H9 (cell line): Measurements from ENCODE around the gene TMEM132C. TPM values are rescaled to one million over a fixed set of nuclear protein-coding genes. Genes with fewer than 3 reads are reported as not detected.

ENCODE experiments used
- DNase-seq: peaks from one replicate; pipeline ENCODE4 v3.0.0-alpha.2; 2017
- H2AFZ ChIP-seq: one replicate; pipeline ENCODE4 v1.6.1; 2013; ENCODE audit warnings: mild to moderate bottlenecking, low read length, control low read depth, moderate library complexity
- H2AK5ac ChIP-seq: 2 replicates; pipeline ENCODE4 v1.6.1; 2013; ENCODE audit warnings: low read length, control low read depth, mixed read lengths; ENCODE audit not compliant: insufficient read length
- H2BK120ac ChIP-seq: one replicate; pipeline ENCODE4 v1.6.1; 2013; ENCODE audit warnings: low read depth, mild to moderate bottlenecking, low read length, control low read depth, inconsistent platforms; ENCODE audit not compliant: poor library complexity, severe bottlenecking
- H2BK12ac ChIP-seq: 2 replicates; pipeline ENCODE4 v1.6.1; 2013; ENCODE audit warnings: low read length, control low read depth, mixed read lengths, low read depth; ENCODE audit not compliant: insufficient read length
- H2BK15ac ChIP-seq: 2 replicates; pipeline ENCODE4 v1.6.1; 2013; ENCODE audit warnings: low read depth, low read length, control low read depth
- H2BK20ac ChIP-seq: one replicate; pipeline ENCODE4 v1.6.1; 2013; ENCODE audit warnings: low read depth, mild to moderate bottlenecking, low read length, control low read depth, inconsistent platforms; ENCODE audit not compliant: poor library complexity, severe bottlenecking
- H2BK5ac ChIP-seq: 2 replicates; pipeline ENCODE4 v1.6.1; 2013; ENCODE audit warnings: low read length, control low read depth, mixed read lengths; ENCODE audit not compliant: insufficient read length
- H3K14ac ChIP-seq: 2 replicates; pipeline ENCODE4 v1.6.1; 2013; ENCODE audit warnings: low read length, control low read depth; ENCODE audit not compliant: insufficient read depth
- H3K18ac ChIP-seq: 2 replicates; pipeline ENCODE4 v1.6.1; 2013; ENCODE audit warnings: low read depth, mild to moderate bottlenecking, mixed read lengths, low read length, control low read depth; ENCODE audit not compliant: insufficient read length
- H3K23ac ChIP-seq: 2 replicates; pipeline ENCODE4 v1.6.1; 2013; ENCODE audit warnings: low read length, control low read depth, mixed read lengths, low read depth; ENCODE audit not compliant: insufficient read length
- H3K23me2 ChIP-seq: 2 replicates; pipeline ENCODE4 v1.6.1; 2013; ENCODE audit warnings: low read depth, mild to moderate bottlenecking, mixed read lengths, low read length, control low read depth; ENCODE audit not compliant: insufficient read length, poor library complexity, severe bottlenecking
- H3K27ac ChIP-seq: 2 replicates; pipeline ENCODE4 v1.5.1; 2013; ENCODE audit warnings: low read length, control low read depth, mixed read lengths, low read depth; ENCODE audit not compliant: insufficient read length
- H3K27me3 ChIP-seq: 2 replicates; pipeline ENCODE4 v1.6.1; 2013; ENCODE audit warnings: low read length, control low read depth, inconsistent platforms; ENCODE audit not compliant: insufficient read depth
- H3K4ac ChIP-seq: 2 replicates; pipeline ENCODE4 v1.6.1; 2013; ENCODE audit warnings: low read depth, mild to moderate bottlenecking, control low read depth, inconsistent platforms, low read length, moderate library complexity
- H3K4me1 ChIP-seq: 2 replicates; pipeline ENCODE4 v1.6.1; 2013; ENCODE audit warnings: low read length, control low read depth, inconsistent platforms; ENCODE audit not compliant: insufficient read depth
- H3K4me2 ChIP-seq: 2 replicates; pipeline ENCODE4 v1.6.1; 2013; ENCODE audit warnings: low read length, control low read depth, mixed read lengths; ENCODE audit not compliant: insufficient read length, insufficient read depth
- H3K56ac ChIP-seq: 2 replicates; pipeline ENCODE4 v1.6.1; 2013; ENCODE audit warnings: low read depth, mild to moderate bottlenecking, mixed read lengths, low read length, control low read depth; ENCODE audit not compliant: insufficient read length
- H3K79me1 ChIP-seq: 2 replicates; pipeline ENCODE4 v1.6.1; 2013; ENCODE audit warnings: low read depth, mild to moderate bottlenecking, moderate library complexity, low read length, control low read depth, inconsistent platforms; ENCODE audit not compliant: insufficient read depth, poor library complexity, severe bottlenecking
- H3K79me2 ChIP-seq: 2 replicates; pipeline ENCODE4 v1.6.1; 2013; ENCODE audit warnings: low read length, control low read depth, inconsistent platforms; ENCODE audit not compliant: insufficient read depth
- H3K9ac ChIP-seq: 2 replicates; pipeline ENCODE4 v1.6.1; 2013; ENCODE audit warnings: low read length, control low read depth, mixed read lengths; ENCODE audit not compliant: insufficient read length; ENCODE audit errors: extremely low read depth
- H3K9me3 ChIP-seq: one replicate; pipeline ENCODE4 v1.6.1; 2013; ENCODE audit warnings: low read depth, low read length, inconsistent platforms; ENCODE audit not compliant: control insufficient read depth
- H3T11ph ChIP-seq: one replicate; pipeline ENCODE4 v1.6.1; 2013; ENCODE audit warnings: mild to moderate bottlenecking, low read length, control low read depth, inconsistent platforms
- H4K20me1 ChIP-seq: one replicate; pipeline ENCODE4 v1.6.1; 2013; ENCODE audit not compliant: control insufficient read depth, insufficient read length, insufficient read depth
- H4K5ac ChIP-seq: 2 replicates; pipeline ENCODE4 v1.6.1; 2013; ENCODE audit warnings: low read depth, mild to moderate bottlenecking, mixed read lengths, low read length, control low read depth; ENCODE audit not compliant: insufficient read length
- H4K8ac ChIP-seq: replicated peaks from 2 replicates; pipeline ENCODE4 v1.6.1; 2013; ENCODE audit warnings: low read length, control low read depth, mixed read lengths, low read depth; ENCODE audit not compliant: insufficient read length
- H4K91ac ChIP-seq: 2 replicates; pipeline ENCODE4 v1.6.1; 2013; ENCODE audit warnings: low read depth, mild to moderate bottlenecking, moderate library complexity, mixed read lengths, low read length, control low read depth; ENCODE audit not compliant: insufficient read length
- H3K27ac Mint-ChIP-seq, 3 experiments: 2 replicates in 2 of 3; 3 replicates in 1 of 3; pipeline ENCODE4 v1.8.0; 2020 to 2021; ENCODE audit warnings: mixed read lengths in 3 of 3, mild to moderate bottlenecking in 1 of 3, moderate library complexity in 1 of 3
- H3K27me3 Mint-ChIP-seq: 2 replicates; pipeline ENCODE4 v1.8.0; 2021; ENCODE audit warnings: low read depth, mild to moderate bottlenecking, moderate library complexity, mixed read lengths
- H3K36me3 Mint-ChIP-seq, 3 experiments: 2 replicates in 2 of 3; 3 replicates in 1 of 3; pipeline ENCODE4 v1.8.0; 2020 to 2021; ENCODE audit warnings: low read depth in 3 of 3, mixed read lengths in 3 of 3; ENCODE audit not compliant: insufficient read depth in 1 of 3
- H3K4me1 Mint-ChIP-seq, 2 experiments: 2 replicates each; pipeline ENCODE4 v1.8.0; 2020; ENCODE audit warnings: mixed read lengths in 2 of 2
- H3K4me3 Mint-ChIP-seq, 2 experiments: 2 replicates in 1 of 2; 3 replicates in 1 of 2; pipeline ENCODE4 v1.8.0; 2020 to 2021; ENCODE audit warnings: mild to moderate bottlenecking in 2 of 2, mixed read lengths in 2 of 2, moderate library complexity in 1 of 2
- H3K9me3 Mint-ChIP-seq, 2 experiments: 2 replicates in 1 of 2; 3 replicates in 1 of 2; pipeline ENCODE4 v1.8.0; 2020; ENCODE audit warnings: mild to moderate bottlenecking in 2 of 2, mixed read lengths in 2 of 2, moderate library complexity in 1 of 2
- WGBS: extraction: QIAGEN DNeasy Blood & Tissue Kit; methylation state at CpG from one replicate; pipeline ENCODE4 v1.1.7; 2013; ENCODE audit warnings: missing lambda C conversion rate, low lambda C conversion rate, mixed read lengths; ENCODE audit not compliant: insufficient read length; ENCODE audit errors: extremely low coverage; 5-methylcytosine and 5-hydroxymethylcytosine counted together
- total RNA-seq: library from RNA; stranded (reverse); gene quantifications from 2 replicates; pipeline ENCODE4 v1.2.1, GENCODE V29; 2021
- TF ChIP-seq, protein P1 (sequence below): fragments of 200-600 bp; sonication (generic); conservative IDR thresholded peaks from 3 replicates; pipeline ENCODE4 v1.8.0; 2021; ENCODE audit warnings: antibody characterized with exemption, mild to moderate bottlenecking

The TMEM132C gene
- total RNA-seq, 1 experiment from 2014 or later: 0.22 TPM

DNA sequence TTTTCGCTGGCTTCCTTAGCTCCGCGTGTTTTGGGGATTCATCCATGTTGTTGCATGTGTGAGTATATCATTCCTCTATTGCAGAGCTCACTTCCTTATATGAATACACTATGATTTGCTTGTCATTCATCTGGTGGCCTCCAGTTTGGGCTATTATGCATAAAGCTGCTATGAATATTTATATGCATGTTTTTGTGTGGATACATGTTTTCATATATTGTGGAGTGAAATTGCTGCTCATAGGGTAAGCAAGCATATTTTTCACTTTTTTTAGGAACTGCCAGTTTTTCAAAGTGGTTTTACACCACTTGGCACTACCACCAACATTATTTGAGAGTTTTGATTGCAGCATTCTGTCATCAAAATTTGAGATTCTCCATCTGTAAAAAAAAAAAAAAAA, 190.0 kb downstream of the TMEM132C start:
- peaks cover 0 to 13% (median 0%) of the 10 kb centered on the region in 3 experiments; a peak in 5 of 7 replicates for H3K36me3 Mint-ChIP-seq
- Histone ChIP-seq H3K23me2 (no peaks in the 10 kb centered on the region), H2AK5ac (no peak overlapping the region), H3K4me1 (peaks cover 7% of the 10 kb centered on the region; the same call in 1 of the 2 replicates), H2BK15ac (no peak overlapping the region), H3K4ac (no peak overlapping the region), H4K91ac (no peak overlapping the region), H3K79me1 (no peaks in the 10 kb centered on the region), H2BK12ac (no peak overlapping the region), H4K5ac (no peak overlapping the region), H4K8ac (no peak overlapping the region), H2BK5ac (no peak overlapping the region), H3K18ac (no peak overlapping the region), H3K79me2 (no peaks in the 10 kb centered on the region), H3K14ac (no peak overlapping the region), H3K9ac (no peak overlapping the region), H3K27ac (no peak overlapping the region), H3K9me3 (no peaks in the 10 kb centered on the region), H2BK20ac (no peak overlapping the region), H3K56ac (no peak overlapping the region), H4K20me1 (no peaks in the 10 kb centered on the region), H2AFZ (no peak overlapping the region), H3K27me3 (no peaks in the 10 kb centered on the region), H3K23ac (no peak overlapping the region), H3K4me2 (no peak overlapping the region), H2BK120ac (no peak overlapping the region), H3T11ph (no peak overlapping the region)
- H3K9me3 Mint-ChIP-seq: peaks cover 0 to 4% of the 10 kb centered on the region in 2 experiments; a peak in 3 of 5 replicates
- TF ChIP-seq, protein P1, sequence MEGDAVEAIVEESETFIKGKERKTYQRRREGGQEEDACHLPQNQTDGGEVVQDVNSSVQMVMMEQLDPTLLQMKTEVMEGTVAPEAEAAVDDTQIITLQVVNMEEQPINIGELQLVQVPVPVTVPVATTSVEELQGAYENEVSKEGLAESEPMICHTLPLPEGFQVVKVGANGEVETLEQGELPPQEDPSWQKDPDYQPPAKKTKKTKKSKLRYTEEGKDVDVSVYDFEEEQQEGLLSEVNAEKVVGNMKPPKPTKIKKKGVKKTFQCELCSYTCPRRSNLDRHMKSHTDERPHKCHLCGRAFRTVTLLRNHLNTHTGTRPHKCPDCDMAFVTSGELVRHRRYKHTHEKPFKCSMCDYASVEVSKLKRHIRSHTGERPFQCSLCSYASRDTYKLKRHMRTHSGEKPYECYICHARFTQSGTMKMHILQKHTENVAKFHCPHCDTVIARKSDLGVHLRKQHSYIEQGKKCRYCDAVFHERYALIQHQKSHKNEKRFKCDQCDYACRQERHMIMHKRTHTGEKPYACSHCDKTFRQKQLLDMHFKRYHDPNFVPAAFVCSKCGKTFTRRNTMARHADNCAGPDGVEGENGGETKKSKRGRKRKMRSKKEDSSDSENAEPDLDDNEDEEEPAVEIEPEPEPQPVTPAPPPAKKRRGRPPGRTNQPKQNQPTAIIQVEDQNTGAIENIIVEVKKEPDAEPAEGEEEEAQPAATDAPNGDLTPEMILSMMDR: no peak
- peaks cover 18% of the 10 kb centered on the region for H3K27me3 Mint-ChIP-seq
- no CpG with 5 or more reads among the region's 3 CpGs for WGBS
- H3K27ac Mint-ChIP-seq: no peak overlapping the region
- DNase-seq: no peak
- no peak overlapping the region for H3K4me3 Mint-ChIP-seq
- H3K4me1 Mint-ChIP-seq: peaks cover 26 to 29% of the 10 kb centered on the region in 2 experiments
